Lower leg skin (tissue), 3 donors: ENCODE data around the gene NPAS3.

Experiments used
- CTCF ChIP-seq, 3 donors: fragments of 450-650 bp; IDR thresholded peaks; one replicate each; pipeline ENCODE4 v1.5.1; 2016; ENCODE audit warnings: antibody characterized with exemption in 3 of 3, mild to moderate bottlenecking in 3 of 3, moderate library complexity in 2 of 3
- POLR2A ChIP-seq, 2 donors: fragments of 450-650 bp; IDR thresholded peaks; one replicate each; pipeline ENCODE4 v1.6.1; 2016 to 2017; ENCODE audit warnings: antibody characterized with exemption in 2 of 2, mild to moderate bottlenecking in 1 of 2, moderate library complexity in 1 of 2

- TF ChIP-seq POLR2A (IDR thresholded peaks at IDR 0.05) (no peak), CTCF (IDR thresholded peaks at IDR 0.05) (no peak)
Measured at GRCh38 chr14:33285902-33286700, 347.4 kb downstream of the NPAS3 start.
